SU-DHL-6 (cell line): ENCODE results near the gene BTBD9.

Source experiments
- CTCF ChIP-seq: fragments of 200-600 bp; sonication (generic); IDR thresholded peaks from one replicate; pipeline ENCODE4 v1.5.1; 2017; ENCODE audit warnings: antibody characterized with exemption, mild to moderate bottlenecking, low read length, moderate library complexity; ENCODE audit not compliant: insufficient read depth, poor library complexity, severe bottlenecking
- EZH2phosphoT487 ChIP-seq: fragments of 200-600 bp; sonication (generic), shearing (Covaris generic); conservative IDR thresholded peaks from 2 replicates; pipeline ENCODE4 v1.6.1; 2018; ENCODE audit warnings: mild to moderate bottlenecking, antibody characterized with exemption, low read length, moderate library complexity, mixed read lengths

DNA sequence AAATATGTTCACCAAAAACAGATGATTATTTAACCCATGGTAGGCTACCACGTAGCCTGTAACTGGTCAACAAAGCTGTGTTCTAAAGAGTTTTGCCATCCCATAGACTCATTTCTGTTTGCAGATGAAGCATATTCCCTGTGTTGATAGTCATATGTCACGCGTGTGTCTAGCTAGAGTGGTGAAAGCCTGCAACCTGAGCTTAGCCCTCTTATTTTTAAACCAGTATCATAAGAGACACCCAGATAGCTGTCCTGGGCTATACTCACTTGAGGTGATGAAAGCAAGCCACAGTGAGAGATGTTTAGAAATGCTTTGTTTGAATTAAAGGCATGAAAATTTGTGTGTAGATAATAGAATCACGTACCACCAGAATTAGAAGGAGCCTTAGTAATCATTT lies 512.4 kb downstream of the BTBD9 start:
- TF ChIP-seq EZH2phosphoT487 (no peak), CTCF (no peak)
